GM19372 (cell line): ENCODE measurements around the gene XYLT1.
"Not testable (repeated sequence)": the region's sequence is repeated elsewhere in the genome, so short reads cannot be mapped to it uniquely, and the experiment has no call there.

Experiments
- ATAC-seq: cut with Tn5 transposase; IDR thresholded peaks from one replicate; pipeline ENCODE4 v1.9.1; 2021; ENCODE audit warnings: mild to moderate bottlenecking, low read depth, moderate library complexity; ENCODE audit not compliant: unreplicated experiment

Gene XYLT1

GRCh38 chr16:17342031-17342430 is 128.7 kb downstream of the XYLT1 start:
- ATAC-seq = no peak

- ATAC-seq = no peak
These were observed 130.0 kb downstream of the XYLT1 start for GRCh38 chr16:17340804-17341203.

GRCh38 chr16:17339764-17340541 is 130.8 kb downstream of the XYLT1 start:
- ATAC-seq = no peak

GRCh38 chr16:17338244-17338643 is 132.5 kb downstream of the XYLT1 start:
- ATAC-seq = no peak

- no peak for ATAC-seq
These were observed 134.2 kb downstream of the XYLT1 start for GRCh38 chr16:17336530-17336900.

GRCh38 chr16:17335826-17336529 is 134.8 kb downstream of the XYLT1 start:
- ATAC-seq = no peak

GRCh38 chr16:17335406-17335805 is 135.4 kb downstream of the XYLT1 start:
- not testable (repeated sequence) for ATAC-seq

- no peak for ATAC-seq
These were observed 136.7 kb downstream of the XYLT1 start for GRCh38 chr16:17334096-17334495.

- ATAC-seq = no peak
These were observed 137.5 kb downstream of the XYLT1 start for GRCh38 chr16:17333229-17333628.

GRCh38 chr16:17331991-17332390 is 138.8 kb downstream of the XYLT1 start:
- no peak for ATAC-seq

GRCh38 chr16:17331071-17331607 is 139.6 kb downstream of the XYLT1 start:
- no peak for ATAC-seq

GRCh38 chr16:17330044-17330443 is 140.7 kb downstream of the XYLT1 start:
- ATAC-seq = no peak

- no peak for ATAC-seq
These were observed 141.4 kb downstream of the XYLT1 start for GRCh38 chr16:17329391-17329790.

- no peak for ATAC-seq
These were observed 141.8 kb downstream of the XYLT1 start for GRCh38 chr16:17328932-17329331.

GRCh38 chr16:17327664-17328335 is 143.0 kb downstream of the XYLT1 start:
- no peak for ATAC-seq

- ATAC-seq = no peak
These were observed 145.2 kb downstream of the XYLT1 start for GRCh38 chr16:17325476-17326143.

- no peak for ATAC-seq
These were observed 146.3 kb downstream of the XYLT1 start for GRCh38 chr16:17324451-17324850.

GRCh38 chr16:17323171-17323570 is 147.6 kb downstream of the XYLT1 start:
- ATAC-seq = no peak

GRCh38 chr16:17321824-17322223 is 148.9 kb downstream of the XYLT1 start:
- ATAC-seq = no peak

GRCh38 chr16:17320009-17320408 is 150.8 kb downstream of the XYLT1 start:
- no peak for ATAC-seq

- ATAC-seq = no peak
These were observed 152.5 kb downstream of the XYLT1 start for GRCh38 chr16:17318238-17318637.
